ENCODE measurements around the gene RAB14. TPM values are rescaled to one million over a fixed set of nuclear protein-coding genes. Genes with fewer than 3 reads are reported as not detected.
"Not testable (repeated sequence)": the region's sequence is repeated elsewhere in the genome, so short reads cannot be mapped to it uniquely, and the experiment has no call there.

RAB14 gene
- total RNA-seq, 1 donor from 2014 or later: 64.9 TPM

GRCh38 chr9:121194730-121195129 lies 6.9 kb downstream of the RAB14 start:
- intact Hi-C loops (cut with micrococcal nuclease): no loop called here

- intact Hi-C loops (cut with micrococcal nuclease): no loop called here
These were observed 8.6 kb downstream of the RAB14 start for GRCh38 chr9:121192959-121193640.

DNA sequence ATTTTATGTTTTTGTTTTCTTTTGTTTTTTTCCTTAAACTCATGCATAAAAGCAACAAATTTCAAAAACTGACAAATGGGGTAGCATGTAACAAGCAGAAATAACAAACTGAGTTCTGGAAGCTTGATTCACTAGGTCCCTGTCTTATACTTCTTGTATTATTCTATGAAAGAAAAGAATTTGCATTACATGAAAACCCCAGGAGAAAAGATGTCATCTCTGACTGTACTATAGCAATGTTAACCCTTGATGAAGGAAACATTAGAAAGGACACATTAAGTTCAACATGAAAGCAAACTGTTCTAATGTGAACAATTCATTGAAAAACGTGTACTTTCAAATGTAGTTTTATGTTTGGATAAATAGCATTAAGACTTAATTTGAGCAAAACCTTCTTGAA lies 9.2 kb downstream of the RAB14 start:
- intact Hi-C loops (cut with micrococcal nuclease): no loop called here

- intact Hi-C loops (cut with micrococcal nuclease): no loop called here
These were observed 10.4 kb downstream of the RAB14 start for GRCh38 chr9:121191235-121191634.

- intact Hi-C loops (cut with micrococcal nuclease): no loop called here
These were observed 12.0 kb downstream of the RAB14 start for GRCh38 chr9:121189660-121190059.

GRCh38 chr9:121189006-121189405 lies 12.7 kb downstream of the RAB14 start:
- intact Hi-C loops (cut with micrococcal nuclease): no loop called here

DNA sequence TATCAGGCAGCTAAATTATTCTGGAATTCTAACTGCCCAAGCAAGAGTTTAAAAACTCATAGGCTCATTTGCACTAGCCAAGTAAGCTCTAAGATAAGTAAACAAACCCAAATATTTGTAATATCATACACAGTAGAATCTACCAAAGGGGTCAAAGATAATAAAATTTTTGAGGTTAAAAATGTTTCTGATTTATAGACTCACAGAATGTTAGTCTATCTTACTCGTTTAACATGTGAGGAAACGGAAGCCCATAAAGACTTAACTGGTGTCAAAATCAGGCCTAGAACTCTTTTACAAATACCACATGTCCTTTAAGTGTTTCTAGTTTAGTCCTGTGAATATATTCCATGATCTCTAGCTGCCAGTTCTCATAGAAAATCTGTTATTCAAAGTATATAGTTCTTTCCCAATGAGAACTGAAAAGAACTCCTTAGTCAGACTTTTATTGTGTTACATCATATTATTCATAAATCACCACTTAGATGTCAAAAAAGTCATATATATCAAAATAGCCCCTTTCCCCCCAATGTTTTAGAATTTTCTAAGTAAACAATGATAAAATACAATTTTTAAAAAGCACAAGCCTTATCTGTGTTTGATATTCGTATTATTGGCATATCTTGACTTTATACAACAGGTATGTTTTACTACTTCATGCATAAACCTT lies 13.9 kb downstream of the RAB14 start:
- intact Hi-C loops (cut with micrococcal nuclease): no loop called here

- intact Hi-C loops (cut with micrococcal nuclease): no loop called here
These were observed 15.8 kb downstream of the RAB14 start for GRCh38 chr9:121185774-121186403.

DNA sequence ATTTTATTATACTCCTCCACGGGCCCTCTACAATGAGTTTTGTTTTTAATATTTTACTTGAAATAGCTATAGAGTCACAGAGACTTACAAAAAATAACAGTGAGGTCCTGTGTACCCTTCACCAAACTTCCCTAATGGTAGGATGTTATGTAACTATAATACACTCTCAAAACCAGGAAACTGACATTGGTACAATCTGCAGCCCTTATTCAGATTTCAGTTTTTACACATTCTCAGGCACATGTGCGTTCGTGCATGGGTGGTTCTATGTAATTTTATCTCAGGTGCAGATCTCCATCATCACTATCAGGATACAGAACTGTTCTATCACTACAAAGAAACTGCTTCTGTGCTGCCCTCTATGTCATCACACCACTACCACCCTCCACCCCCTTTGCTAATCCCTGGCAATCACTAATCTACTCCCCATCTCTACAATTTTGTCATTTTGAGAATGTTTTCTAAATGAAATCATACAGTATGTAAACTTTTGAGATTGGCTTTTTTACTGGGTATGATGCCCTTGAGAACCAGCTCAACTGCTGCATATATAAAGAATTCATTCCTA lies 16.4 kb downstream of the RAB14 start:
- intact Hi-C loops (cut with micrococcal nuclease): no loop called here

GRCh38 chr9:121184463-121184862 lies 17.2 kb downstream of the RAB14 start:
- intact Hi-C loops (cut with micrococcal nuclease): no loop called here

DNA sequence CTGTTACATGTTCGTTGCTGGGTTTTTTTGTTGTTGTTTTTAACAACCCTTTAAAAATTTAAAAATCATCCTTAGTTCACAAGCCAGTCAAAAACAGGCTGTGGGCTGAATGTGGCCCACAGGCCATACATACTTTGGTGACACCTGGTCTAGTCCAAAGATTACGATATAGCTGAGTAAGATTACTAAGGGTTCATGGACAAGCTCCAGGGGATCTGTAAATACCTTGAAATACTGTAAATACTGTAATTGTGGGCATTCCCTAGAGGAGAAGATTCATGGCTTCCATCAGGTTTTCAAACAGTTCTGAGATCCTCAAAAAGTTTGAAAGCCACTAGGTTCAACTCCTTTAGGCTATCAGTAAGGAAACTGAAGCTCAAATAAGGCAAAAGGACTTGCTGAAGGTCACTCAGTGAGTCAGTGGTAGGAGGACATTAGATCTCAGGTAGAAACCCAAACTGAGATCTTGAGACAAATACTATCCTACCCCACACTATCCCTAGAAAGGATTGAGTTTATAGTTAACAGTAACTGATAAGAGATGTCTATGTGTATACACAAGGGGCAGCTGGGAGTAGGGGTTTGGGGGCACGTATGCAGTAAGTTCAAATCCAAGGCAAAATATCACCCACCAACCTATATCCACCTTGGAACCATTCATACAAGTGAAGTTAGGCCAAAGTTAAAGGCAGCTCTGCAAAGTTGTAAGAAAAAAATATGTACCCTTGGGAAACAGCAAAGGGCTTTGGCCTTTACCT lies 17.8 kb downstream of the RAB14 start:
- intact Hi-C loops (cut with micrococcal nuclease): loop anchor here (2.0 kb wide), 1 partner anchor 17 kb away; the partner anchor contains the start of gene RAB14

DNA sequence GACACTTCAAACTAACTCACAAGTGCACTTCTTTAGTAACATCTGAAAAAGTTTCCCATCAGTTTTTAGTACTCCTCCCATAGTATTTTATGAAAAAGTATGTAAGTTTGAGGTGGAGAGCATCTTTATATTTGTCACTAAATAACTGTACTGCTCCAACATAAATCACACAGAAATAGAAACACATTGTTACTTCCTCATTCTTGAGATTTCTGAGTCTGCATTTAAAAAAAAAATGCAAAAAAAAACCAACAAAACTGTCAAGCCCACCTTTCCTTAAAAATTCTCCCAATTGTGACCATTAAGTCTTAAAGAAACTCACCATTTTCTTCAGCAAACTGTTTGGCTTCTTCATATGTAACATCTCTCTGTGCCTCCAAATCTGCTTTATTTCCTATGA lies 18.7 kb downstream of the RAB14 start:
- intact Hi-C loops (cut with micrococcal nuclease): loop anchor here (2.0 kb wide), 1 partner anchor 18 kb away; the partner anchor contains the start of gene RAB14

GRCh38 chr9:121182101-121182836 lies 19.4 kb downstream of the RAB14 start:
- intact Hi-C loops (cut with micrococcal nuclease): loop anchor here (2.0 kb wide), 1 partner anchor 19 kb away; the partner anchor contains the start of gene RAB14

- intact Hi-C loops (cut with micrococcal nuclease): no loop called here
These were observed 21.6 kb downstream of the RAB14 start for GRCh38 chr9:121179930-121180681.

GRCh38 chr9:121179373-121179721 lies 22.3 kb downstream of the RAB14 start:
- intact Hi-C loops (cut with micrococcal nuclease): not testable (repeated sequence)

DNA sequence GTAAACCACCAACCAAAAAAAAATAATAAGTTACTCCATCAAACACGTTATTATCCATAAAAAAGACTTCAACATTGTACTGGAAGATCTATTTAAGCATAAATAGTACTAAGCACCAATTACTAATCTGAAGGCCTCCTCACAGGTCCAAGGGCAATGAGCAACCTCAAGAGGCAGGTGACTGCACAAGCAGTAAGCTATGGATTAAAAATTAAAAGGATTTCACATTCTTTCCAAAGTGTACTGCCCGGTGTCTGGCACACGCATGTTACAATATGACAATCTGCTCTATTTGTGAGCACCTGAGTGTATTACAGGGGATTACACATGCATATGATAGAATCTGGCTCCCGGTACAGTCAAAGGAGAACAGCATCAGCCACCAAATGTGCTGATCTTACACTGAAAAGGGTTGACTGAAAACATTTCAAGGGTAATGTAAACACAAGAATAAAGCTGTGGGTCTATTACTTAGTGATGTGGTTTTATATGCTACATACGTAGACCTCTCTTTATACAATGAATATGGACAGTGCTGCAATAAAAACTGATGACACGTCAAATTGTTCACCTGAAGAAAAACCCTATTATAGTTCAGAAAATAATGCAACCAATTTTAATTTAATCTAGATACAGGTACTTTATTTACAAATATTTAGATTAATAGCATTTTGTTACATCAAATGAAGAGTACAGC lies 22.8 kb downstream of the RAB14 start:
- intact Hi-C loops (cut with micrococcal nuclease): no loop called here

DNA sequence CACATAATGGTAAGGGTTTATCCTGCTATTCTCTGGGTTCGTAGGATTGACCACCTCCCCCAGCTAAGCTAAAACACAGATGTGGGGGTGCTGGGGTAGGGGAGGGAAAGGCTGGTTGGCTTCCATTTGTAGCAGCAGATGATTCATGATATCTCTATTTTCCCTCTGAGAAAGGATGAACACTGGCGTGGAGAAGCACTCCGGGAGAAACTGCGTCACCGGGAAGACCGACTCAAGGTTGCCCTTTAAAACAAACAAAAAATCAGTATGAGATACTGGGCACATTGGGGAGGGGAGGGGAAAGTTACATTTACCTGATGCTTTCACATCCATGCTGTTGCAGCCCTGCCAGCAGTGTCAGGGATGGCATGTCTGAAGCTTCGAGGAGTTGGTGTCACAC lies 28.2 kb downstream of the RAB14 start:
- intact Hi-C loops (cut with micrococcal nuclease): no loop called here

GRCh38 chr9:121172726-121173487 lies 28.8 kb downstream of the RAB14 start:
- intact Hi-C loops (cut with micrococcal nuclease): no loop called here

DNA sequence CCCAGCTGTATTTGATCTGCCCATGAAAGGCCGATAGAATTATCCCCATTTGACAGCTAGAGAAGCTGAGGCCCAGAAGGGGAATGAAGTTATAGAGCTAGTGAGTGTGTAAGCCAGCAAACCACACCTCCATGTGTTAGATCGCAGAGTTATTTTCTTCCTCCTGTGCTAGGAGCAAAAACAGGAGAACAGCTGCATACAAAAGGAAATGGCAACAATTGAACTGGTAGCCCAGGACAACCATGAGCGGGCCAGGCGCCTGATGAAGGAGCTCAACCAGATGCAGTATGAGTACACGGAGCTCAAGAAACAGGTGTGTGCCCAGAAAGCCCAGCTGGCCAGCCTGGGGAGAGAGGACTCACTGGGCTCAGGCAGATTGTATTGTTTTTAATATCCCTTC lies 30.4 kb downstream of the RAB14 start:
- intact Hi-C loops (cut with micrococcal nuclease): no loop called here

Data from T-helper 2 cell treated with Interferon-gamma antibody and Interleukin-4, amounts not matched to agents 100 ng/mL and 5 ng/mL, for 36 hours (primary cell).